ENCODE results near the gene HTR2B.

The HTR2B gene

GRCh38 chr2:231168460-231169139 lies 43.8 kb upstream of the HTR2B start:
- no peak for TF ChIP-seq REST (IDR thresholded peaks at IDR 0.05; ENCODE audit: insufficient read depth in 1 of 2, low read depth in 2 of 2, low read length in 2 of 2)
- TF ChIP-seq POLR2AphosphoS5 (IDR thresholded peaks at IDR 0.05; ENCODE audit: low read depth, low read length), result no peak
- no peak for TF ChIP-seq SIN3A (IDR thresholded peaks at IDR 0.05; ENCODE audit: borderline replicate concordance, insufficient read depth, low read length)
- TF ChIP-seq FOXP2 (optimal IDR thresholded peaks at IDR 0.05; ENCODE audit: borderline replicate concordance, extremely low read depth, extremely low read length, insufficient read depth), result no peak
- no peak for TF ChIP-seq TAF1 (IDR thresholded peaks at IDR 0.05; ENCODE audit: borderline replicate concordance, insufficient read depth, low read length)

GRCh38 chr2:231167745-231168459 lies 43.1 kb upstream of the HTR2B start:
- TF ChIP-seq FOXP2 (optimal IDR thresholded peaks at IDR 0.05; ENCODE audit: borderline replicate concordance, extremely low read depth, extremely low read length, insufficient read depth) (no peak), POLR2AphosphoS5 (IDR thresholded peaks at IDR 0.05; ENCODE audit: low read depth, low read length) (no peak), SIN3A (IDR thresholded peaks at IDR 0.05; ENCODE audit: borderline replicate concordance, insufficient read depth, low read length) (no peak), TAF1 (IDR thresholded peaks at IDR 0.05; ENCODE audit: borderline replicate concordance, insufficient read depth, low read length) (no peak), REST (IDR thresholded peaks at IDR 0.05; ENCODE audit: insufficient read depth in 1 of 2, low read depth in 2 of 2, low read length in 2 of 2) (no peak)

GRCh38 chr2:231163414-231164095 lies 38.7 kb upstream of the HTR2B start:
- no peak for TF ChIP-seq REST (IDR thresholded peaks at IDR 0.05; ENCODE audit: insufficient read depth in 1 of 2, low read depth in 2 of 2, low read length in 2 of 2)
- TF ChIP-seq POLR2AphosphoS5 (IDR thresholded peaks at IDR 0.05; ENCODE audit: low read depth, low read length), result no peak
- no peak for TF ChIP-seq SIN3A (IDR thresholded peaks at IDR 0.05; ENCODE audit: borderline replicate concordance, insufficient read depth, low read length)
- TF ChIP-seq FOXP2 (optimal IDR thresholded peaks at IDR 0.05; ENCODE audit: borderline replicate concordance, extremely low read depth, extremely low read length, insufficient read depth), result no peak
- no peak for TF ChIP-seq TAF1 (IDR thresholded peaks at IDR 0.05; ENCODE audit: borderline replicate concordance, insufficient read depth, low read length)

GRCh38 chr2:231163011-231163410 lies 38.2 kb upstream of the HTR2B start:
- no peak for TF ChIP-seq TAF1 (IDR thresholded peaks at IDR 0.05; ENCODE audit: borderline replicate concordance, insufficient read depth, low read length)
- TF ChIP-seq FOXP2 (optimal IDR thresholded peaks at IDR 0.05; ENCODE audit: borderline replicate concordance, extremely low read depth, extremely low read length, insufficient read depth), result no peak
- no peak for TF ChIP-seq SIN3A (IDR thresholded peaks at IDR 0.05; ENCODE audit: borderline replicate concordance, insufficient read depth, low read length)
- no peak for TF ChIP-seq POLR2AphosphoS5 (IDR thresholded peaks at IDR 0.05; ENCODE audit: low read depth, low read length)

- TF ChIP-seq SIN3A (IDR thresholded peaks at IDR 0.05; ENCODE audit: borderline replicate concordance, insufficient read depth, low read length) (no peak), TAF1 (IDR thresholded peaks at IDR 0.05; ENCODE audit: borderline replicate concordance, insufficient read depth, low read length) (no peak), FOXP2 (optimal IDR thresholded peaks at IDR 0.05; ENCODE audit: borderline replicate concordance, extremely low read depth, extremely low read length, insufficient read depth) (no peak), POLR2AphosphoS5 (IDR thresholded peaks at IDR 0.05; ENCODE audit: low read depth, low read length) (no peak), REST (IDR thresholded peaks at IDR 0.05; ENCODE audit: insufficient read depth in 1 of 2, low read depth in 2 of 2, low read length in 2 of 2) (no peak)
These were observed 37.1 kb upstream of the HTR2B start for GRCh38 chr2:231161877-231162329.

Measured in PFSK-1 (cell line).